K562 (cell line): ENCODE results near the gene AFAP1.

Source experiments
- CTCF ChIP-seq, 3 experiments: IDR thresholded peaks in 2 of 3; conservative IDR thresholded peaks in 1 of 3; 2 replicates each; pipeline ENCODE4 v1.5.1; 2011 to 2012; ENCODE audit warnings: low read length in 3 of 3, mild to moderate bottlenecking in 3 of 3, control low read depth in 2 of 3, improper control_type of control experiment in 1 of 3, inconsistent platforms in 1 of 3, low read depth in 1 of 3, mixed read lengths in 1 of 3, moderate library complexity in 1 of 3; ENCODE audit not compliant: insufficient read depth in 2 of 3
- EZH2 ChIP-seq: IDR thresholded peaks from 2 replicates; pipeline ENCODE4 v1.6.1; 2012; ENCODE audit warnings: low read depth, mild to moderate bottlenecking, inconsistent platforms, low read length, borderline replicate concordance
- GABPA ChIP-seq: fragments of 200-800 bp; sonication (Bioruptor generic); conservative IDR thresholded peaks from 2 replicates; pipeline ENCODE4 v1.6.1; 2016; ENCODE audit warnings: low read depth, missing genetic modification characterization, missing compliant biosample characterization
- MIER1 ChIP-seq: fragments of 450-650 bp; IDR thresholded peaks from 2 replicates; pipeline ENCODE4 v1.6.1; 2016; ENCODE audit warnings: antibody characterized with exemption, mild to moderate bottlenecking, low read depth
- MTA2 ChIP-seq: fragments of 450-650 bp; IDR thresholded peaks from 2 replicates; pipeline ENCODE4 v1.6.1; 2016; ENCODE audit warnings: low read depth
- NFE2L1 ChIP-seq: fragments of 450-650 bp; IDR thresholded peaks from 2 replicates; pipeline ENCODE4 v1.6.1; 2016; ENCODE audit warnings: missing genetic modification characterization, low read depth, mild to moderate bottlenecking, missing compliant biosample characterization, moderate library complexity, borderline replicate concordance
- NFIC ChIP-seq: fragments of 450-650 bp; IDR thresholded peaks from 2 replicates; pipeline ENCODE4 v1.6.1; 2017; ENCODE audit warnings: mild to moderate bottlenecking, inconsistent platforms
- RERE ChIP-seq: sonication (generic); formaldehyde crosslinking; IDR thresholded peaks from 2 replicates; pipeline ENCODE4 v1.8.0; 2023; ENCODE audit warnings: missing genetic modification reagents, mild to moderate bottlenecking, borderline replicate concordance
- ZNF253 ChIP-seq: fragments of 250-450 bp; sonication (Bioruptor Pico); conservative IDR thresholded peaks from 2 replicates; pipeline ENCODE4 v1.6.1; 2021; ENCODE audit warnings: mild to moderate bottlenecking

- no peak for TF ChIP-seq MTA2
- no peak for TF ChIP-seq NFE2L1 (tag)
- TF ChIP-seq ZNF253 (CRISPR knock-in tag): no peak
- no peak for TF ChIP-seq GABPA
- TF ChIP-seq NFIC: no peak
- no peak for TF ChIP-seq CTCF (IDR thresholded peaks at IDR 0.05 in 2 of 3, conservative IDR thresholded peaks at IDR 0.05 in 1 of 3; ENCODE audit: insufficient read depth in 2 of 3, low read depth in 1 of 3, low read length in 3 of 3)
- TF ChIP-seq RERE: no peak
- TF ChIP-seq EZH2: no peak
- no peak for TF ChIP-seq MIER1
Measured at GRCh38 chr4:7780751-7781348, 158.8 kb downstream of the AFAP1 start.
